GM23338 (cell line): ENCODE results near the gene C1QA. TPM values are rescaled to one million over a fixed set of nuclear protein-coding genes. Genes with fewer than 3 reads are reported as not detected.

ENCODE experiments used
- ATAC-seq: fragments of 200-7000 bp; cut with Tn5 transposase; 3 replicates; pipeline ENCODE4 v1.9.1; 2020
- DNase-seq: peaks from one replicate; pipeline ENCODE4 v3.0.0-alpha.2; 2015; ENCODE audit warnings: low spot score
- H2AFZ ChIP-seq: fragments of 200-600 bp; sonication (generic); 2 replicates; pipeline ENCODE4 v1.8.0; 2016; ENCODE audit warnings: antibody characterized with exemption, mild to moderate bottlenecking, moderate library complexity
- H3F3A ChIP-seq: fragments of 200-600 bp; sonication (generic); replicated peaks from 2 replicates; pipeline ENCODE4 v1.8.0; 2017; ENCODE audit warnings: antibody characterized with exemption, mixed run types, low read depth
- H3K27ac ChIP-seq: fragments of 200-600 bp; sonication (generic); 2 replicates; pipeline ENCODE4 v1.6.1; 2016; ENCODE audit warnings: low read depth
- H3K27me3 ChIP-seq: fragments of 200-600 bp; sonication (generic); 2 replicates; pipeline ENCODE4 v1.8.0; 2016; ENCODE audit warnings: mild to moderate bottlenecking, mixed run types, moderate library complexity; ENCODE audit not compliant: insufficient read depth
- H3K36me3 ChIP-seq: fragments of 200-600 bp; sonication (generic); 2 replicates; pipeline ENCODE4 v1.8.0; 2016; ENCODE audit warnings: mild to moderate bottlenecking; ENCODE audit not compliant: insufficient read depth
- H3K4me1 ChIP-seq: fragments of 200-600 bp; sonication (generic); 2 replicates; pipeline ENCODE4 v1.8.0; 2016; ENCODE audit warnings: mild to moderate bottlenecking, moderate library complexity; ENCODE audit not compliant: insufficient read depth
- H3K4me2 ChIP-seq: fragments of 200-600 bp; sonication (generic); 2 replicates; pipeline ENCODE4 v1.7.1; 2017; ENCODE audit warnings: mixed run types
- H3K4me3 ChIP-seq: fragments of 200-600 bp; sonication (generic); 2 replicates; pipeline ENCODE4 v1.6.1; 2016; ENCODE audit warnings: mixed run types
- H3K79me2 ChIP-seq: fragments of 200-600 bp; sonication (generic); replicated peaks from 2 replicates; pipeline ENCODE4 v1.8.0; 2017; ENCODE audit warnings: mild to moderate bottlenecking; ENCODE audit not compliant: insufficient read depth
- H3K9me2 ChIP-seq: fragments of 200-600 bp; sonication (generic); 2 replicates; pipeline ENCODE4 v1.8.0; 2017; ENCODE audit not compliant: insufficient read depth
- H4K20me1 ChIP-seq: fragments of 200-600 bp; sonication (generic); replicated peaks from 2 replicates; pipeline ENCODE4 v1.8.0; 2017; ENCODE audit warnings: mild to moderate bottlenecking; ENCODE audit not compliant: insufficient read depth
- H3K27ac Mint-ChIP-seq: 2 replicates; pipeline ENCODE4 v1.8.0; 2020; ENCODE audit warnings: inconsistent platforms, mild to moderate bottlenecking, moderate library complexity, mixed read lengths
- H3K27me3 Mint-ChIP-seq: 3 replicates; pipeline ENCODE4 v1.8.0; 2022; ENCODE audit warnings: low read depth, mild to moderate bottlenecking, moderate library complexity, mixed read lengths, inconsistent platforms; ENCODE audit not compliant: insufficient read depth, poor library complexity
- H3K36me3 Mint-ChIP-seq: 3 replicates; pipeline ENCODE4 v1.8.0; 2021; ENCODE audit warnings: low read depth, mild to moderate bottlenecking, inconsistent platforms, moderate library complexity, mixed read lengths
- H3K4me1 Mint-ChIP-seq: 3 replicates; pipeline ENCODE4 v1.8.0; 2020; ENCODE audit warnings: mild to moderate bottlenecking, inconsistent platforms, mixed read lengths
- H3K4me3 Mint-ChIP-seq: 3 replicates; pipeline ENCODE4 v1.8.0; 2021; ENCODE audit warnings: moderate library complexity, mild to moderate bottlenecking, inconsistent platforms, mixed read lengths
- H3K9me3 Mint-ChIP-seq: 3 replicates; pipeline ENCODE4 v1.8.0; 2020; ENCODE audit warnings: moderate library complexity, mild to moderate bottlenecking, inconsistent platforms, mixed read lengths
- CREB1 ChIP-seq: fragments of 250-450 bp; sonication (Bioruptor Pico); IDR thresholded peaks from 2 replicates; pipeline ENCODE4 v1.5.0; 2020; ENCODE audit warnings: low read depth, mild to moderate bottlenecking, moderate library complexity
- ETS1 ChIP-seq: IDR thresholded peaks from 2 replicates; pipeline ENCODE4 v1.6.1; 2016; ENCODE audit warnings: antibody characterized with exemption
- EZH2 ChIP-seq: fragments of 200-600 bp; sonication (generic); IDR thresholded peaks from one replicate; pipeline ENCODE4 v1.8.0; 2017; ENCODE audit warnings: antibody characterized with exemption, mild to moderate bottlenecking, low read depth; ENCODE audit not compliant: unreplicated experiment
- EZH2phosphoT487 ChIP-seq: fragments of 200-600 bp; sonication (generic); IDR thresholded peaks from one replicate; pipeline ENCODE4 v1.8.1; 2018; ENCODE audit warnings: antibody characterized with exemption; ENCODE audit not compliant: unreplicated experiment
- JUNB ChIP-seq: IDR thresholded peaks from one replicate; pipeline ENCODE4 v1.6.1; 2016; ENCODE audit warnings: antibody characterized with exemption; ENCODE audit not compliant: unreplicated experiment
- NANOG ChIP-seq: IDR thresholded peaks from 2 replicates; pipeline ENCODE4 v1.6.1; 2016; ENCODE audit warnings: antibody characterized with exemption, borderline replicate concordance
- POLR2AphosphoS5 ChIP-seq: IDR thresholded peaks from 2 replicates; pipeline ENCODE4 v1.6.1; 2016; ENCODE audit warnings: antibody characterized with exemption, low read depth
- REST ChIP-seq: IDR thresholded peaks from one replicate; pipeline ENCODE4 v1.6.1; 2018; ENCODE audit warnings: antibody characterized with exemption; ENCODE audit not compliant: unreplicated experiment
- STAT1 ChIP-seq: IDR thresholded peaks from one replicate; pipeline ENCODE4 v1.6.1; 2016; ENCODE audit warnings: antibody characterized with exemption; ENCODE audit not compliant: unreplicated experiment
- ZNF114 ChIP-seq: fragments of 250-450 bp; sonication (Bioruptor Pico); IDR thresholded peaks from 2 replicates; pipeline ENCODE4 v1.5.0; 2020; ENCODE audit warnings: mild to moderate bottlenecking, moderate library complexity
- ZNF331 ChIP-seq: fragments of 250-450 bp; sonication (Bioruptor Pico); IDR thresholded peaks from 2 replicates; pipeline ENCODE4 v1.5.0; 2020; ENCODE audit warnings: low read depth, mild to moderate bottlenecking, moderate library complexity
- ZNF462 ChIP-seq: fragments of 250-450 bp; sonication (Bioruptor Pico); IDR thresholded peaks from 2 replicates; pipeline ENCODE4 v1.5.0; 2020; ENCODE audit warnings: mild to moderate bottlenecking, moderate library complexity
- polyA plus RNA-seq: library from polyadenylated mRNA; unstranded; fragments of >200 nt; fragmentation: Nextera tagmentation; extraction: Ambion mirVana; gene quantifications from 2 replicates; pipeline ENCODE4 v1.2.1, GENCODE V29; 2016
- total RNA-seq: library from RNA; depleted of rRNA; stranded (reverse); fragments of >200 nt; shearing (Covaris generic); gene quantifications from 2 replicates; pipeline ENCODE4 v1.2.3, GENCODE V29; 2014

The C1QA gene
- total and polyA plus RNA-seq, 2 experiments from 2014 or later = not detected

GRCh38 chr1:22645931-22646330 is 9.5 kb downstream of the C1QA start (continued):
- TF ChIP-seq ZNF462 (no peak), CREB1 (no peak), ETS1 (no peak), NANOG (no peak), STAT1 (no peak), EZH2 (no peak), ZNF331 (CRISPR knock-in tag) (no peak), EZH2phosphoT487 (no peak), JUNB (no peak), POLR2AphosphoS5 (no peak)

GRCh38 chr1:22646384-22646783 is 10.0 kb downstream of the C1QA start:
- Histone ChIP-seq H3K4me3 (no peak overlapping the region), H3K9me2 (no peaks in the 10 kb centered on the region), H4K20me1 (no peaks in the 10 kb centered on the region), H3K27me3 (no peaks in the 10 kb centered on the region), H3K36me3 (no peaks in the 10 kb centered on the region), H3K27ac (no peak overlapping the region), H2AFZ (no peak overlapping the region), H3K4me2 (no peak overlapping the region), H3K79me2 (no peaks in the 10 kb centered on the region), H3K4me1 (no peaks in the 10 kb centered on the region), H3F3A (no peaks in the 10 kb centered on the region; the same call in 1 of the 2 replicates)
- H3K4me3 Mint-ChIP-seq = no peak overlapping the region
- H3K27me3 Mint-ChIP-seq = peaks cover 14% of the 10 kb centered on the region
- H3K36me3 Mint-ChIP-seq = no peaks in the 10 kb centered on the region
- no peak overlapping the region for H3K27ac Mint-ChIP-seq
- H3K9me3 Mint-ChIP-seq = no peaks in the 10 kb centered on the region
- DNase-seq = no peak
- no peaks in the 10 kb centered on the region for H3K4me1 Mint-ChIP-seq
- no peak for ATAC-seq
- TF ChIP-seq EZH2phosphoT487 = no peak
- no peak for TF ChIP-seq NANOG
- no peak for TF ChIP-seq STAT1
- TF ChIP-seq ETS1 = no peak
- TF ChIP-seq ZNF114 (CRISPR knock-in tag) = no peak
- TF ChIP-seq REST = no peak
- TF ChIP-seq CREB1 = no peak
- TF ChIP-seq EZH2 = no peak
